ENCODE results near the gene NUP214. TPM values are rescaled to one million over a fixed set of nuclear protein-coding genes. Genes with fewer than 3 reads are reported as not detected.

Gene NUP214
- total and polyA plus RNA-seq, 7 donors: 11.8 to 28.1 (median 20.1) TPM

DNA sequence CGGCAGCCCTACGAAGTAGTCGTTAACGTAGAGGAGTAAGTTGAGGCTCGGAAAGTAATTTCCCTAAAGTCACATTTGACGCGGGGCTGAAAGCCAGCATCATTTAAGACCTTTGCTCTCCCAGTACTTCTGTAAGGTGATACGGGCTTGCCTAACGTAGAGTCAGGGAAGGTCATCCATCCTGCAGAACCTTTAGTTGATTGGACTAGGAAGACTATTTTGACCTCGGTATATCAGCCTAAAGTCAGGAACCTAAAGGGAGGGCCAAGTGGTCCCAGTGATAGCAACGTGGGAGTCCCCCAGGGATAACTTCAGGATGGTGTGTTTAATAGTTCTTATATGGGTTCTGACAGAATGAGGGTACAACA is 657 bp downstream of the NUP214 start:
- Histone ChIP-seq H3K27ac (peak overlapping the region; percentile 90), H3K4me3 (peak overlapping the region; percentile 100), H3K9me3 (no peaks in the 10 kb centered on the region), H3K27me3 (ENCODE audit: insufficient read depth in 3 of 3, low read length in 2 of 3) (no peaks in the 10 kb centered on the region), H3K36me3 (ENCODE audit: insufficient read depth in 1 of 2, low read depth in 1 of 2) (peaks cover 5 to 42% of the 10 kb centered on the region in 2 donors), H3K4me1 (peaks cover 17% of the 10 kb centered on the region)
- TF ChIP-seq CTCF (IDR thresholded peaks at IDR 0.05): no peak
- DNase-seq (no peak), ATAC-seq (peak; percentile 3 to 61 (median 24))
- intact Hi-C loops (cut with DNase I): no loop called here
- WGBS, 3 donors: 0 to 1% (median 0%) methylated on average over 11 of the region's 11 CpGs

DNA sequence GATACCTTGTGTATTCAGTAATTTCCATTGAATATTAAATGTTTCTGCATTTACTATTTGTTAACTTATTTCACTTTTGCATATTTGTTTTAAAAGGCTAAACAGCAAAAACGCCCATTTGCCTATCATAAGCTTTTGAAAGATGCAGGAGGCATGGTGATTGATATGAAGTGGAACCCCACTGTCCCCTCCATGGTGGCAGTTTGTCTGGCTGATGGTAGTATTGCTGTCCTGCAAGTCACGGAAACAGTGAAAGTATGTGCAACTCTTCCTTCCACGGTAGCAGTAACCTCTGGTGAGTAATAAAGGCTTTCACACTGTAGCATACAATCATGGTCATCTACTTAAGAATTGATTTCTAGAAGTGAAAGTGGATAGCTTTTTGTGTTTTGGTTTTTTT is 3.8 kb downstream of the NUP214 start:
- ATAC-seq: no peak
- intact Hi-C loops (cut with DNase I): no loop called here
- DNase-seq: no peak
- no peak for TF ChIP-seq CTCF (IDR thresholded peaks at IDR 0.05)
- Histone ChIP-seq H3K27ac (no peak overlapping the region), H3K9me3 (no peaks in the 10 kb centered on the region), H3K27me3 (ENCODE audit: insufficient read depth in 3 of 3, low read length in 2 of 3) (no peaks in the 10 kb centered on the region), H3K4me3 (no peak overlapping the region), H3K4me1 (peaks cover 17% of the 10 kb centered on the region), H3K36me3 (ENCODE audit: insufficient read depth in 1 of 2, low read depth in 1 of 2) (peaks cover 13 to 74% of the 10 kb centered on the region in 2 donors)
- 77 to 84% (median 80%) methylated on average over 3 of the region's 3 CpGs for WGBS, 3 donors

- intact Hi-C loops (cut with DNase I): loop anchor here (10.0 kb wide), 2 partner anchors 306 to 1146 kb away; no protein-coding TSS in a partner anchor
- Histone ChIP-seq H3K27me3 (ENCODE audit: insufficient read depth in 3 of 3, low read length in 2 of 3) (no peaks in the 10 kb centered on the region), H3K36me3 (ENCODE audit: insufficient read depth in 1 of 2, low read depth in 1 of 2) (peaks cover 35 to 100% of the 10 kb centered on the region in 2 donors), H3K4me1 (no peaks in the 10 kb centered on the region), H3K27ac (no peak overlapping the region), H3K4me3 (no peak overlapping the region), H3K9me3 (no peaks in the 10 kb centered on the region)
- WGBS, 3 donors: 93 to 94% (median 94%) methylated on average over 2 of the region's 2 CpGs
- DNase-seq (no peak), ATAC-seq (no peak)
- no peak for TF ChIP-seq CTCF (IDR thresholded peaks at IDR 0.05)
Measured at GRCh38 chr9:131138676-131139075, 13.3 kb downstream of the NUP214 start.

DNA sequence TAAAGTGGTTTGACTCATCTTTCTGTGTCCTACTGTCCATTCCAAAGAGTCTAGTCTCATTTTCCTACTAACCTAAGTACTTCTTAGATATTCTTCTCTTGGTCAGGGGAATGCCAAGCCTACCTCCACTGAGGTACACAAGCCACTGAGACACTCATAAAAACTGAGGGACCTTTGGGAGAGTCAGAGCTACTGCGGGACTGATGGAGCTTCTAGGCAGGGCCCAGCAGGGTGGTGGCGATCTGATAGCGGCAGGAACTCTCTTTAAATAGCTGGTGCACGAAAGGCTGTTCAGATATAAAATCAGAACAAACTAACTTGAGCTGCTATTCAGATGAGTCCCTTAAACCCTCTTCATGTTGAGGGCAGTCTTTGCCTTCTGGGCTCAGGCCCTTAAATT is 14.7 kb downstream of the NUP214 start:
- TF ChIP-seq CTCF (IDR thresholded peaks at IDR 0.05): no peak
- H3K4me3 ChIP-seq: no peak overlapping the region
- no peaks in the 10 kb centered on the region for H3K27me3 ChIP-seq (ENCODE audit: insufficient read depth in 3 of 3, low read length in 2 of 3)
- H3K4me1 ChIP-seq: no peaks in the 10 kb centered on the region
- H3K27ac ChIP-seq: no peak overlapping the region
- WGBS, 3 donors: 92 to 93% (median 92%) methylated on average over 4 of the region's 4 CpGs
- H3K36me3 ChIP-seq (ENCODE audit: insufficient read depth in 1 of 2, low read depth in 1 of 2): peaks cover 37 to 100% of the 10 kb centered on the region in 2 donors
- ATAC-seq: no peak
- DNase-seq: no peak
- no peaks in the 10 kb centered on the region for H3K9me3 ChIP-seq
- intact Hi-C loops (cut with DNase I): loop anchor here (10.0 kb wide), 3 partner anchors 55 to 315 kb away; no protein-coding TSS in a partner anchor

GRCh38 chr9:131140550-131140949 is 15.2 kb downstream of the NUP214 start:
- no peaks in the 10 kb centered on the region for H3K9me3 ChIP-seq
- ATAC-seq (no peak), DNase-seq (no peak)
- no peak for TF ChIP-seq CTCF (IDR thresholded peaks at IDR 0.05)
- no peaks in the 10 kb centered on the region for H3K4me1 ChIP-seq
- 93 to 98% (median 96%) methylated on average over 3 of the region's 3 CpGs for WGBS, 3 donors
- intact Hi-C loops (cut with DNase I): loop anchor here (10.0 kb wide), 3 partner anchors 54 to 314 kb away; no protein-coding TSS in a partner anchor
- H3K27ac ChIP-seq: no peak overlapping the region
- H3K4me3 ChIP-seq: no peak overlapping the region
- H3K36me3 ChIP-seq (ENCODE audit: insufficient read depth in 1 of 2, low read depth in 1 of 2): peaks cover 39 to 100% of the 10 kb centered on the region in 2 donors
- no peaks in the 10 kb centered on the region for H3K27me3 ChIP-seq (ENCODE audit: insufficient read depth in 3 of 3, low read length in 2 of 3)
